ENCODE results near the gene LRRC9. TPM values are rescaled to one million over a fixed set of nuclear protein-coding genes. Genes with fewer than 3 reads are reported as not detected.
A peak's percentile ranks its signal among the peaks of the same experiment; 100 is the strongest.

LRRC9 gene
- total RNA-seq, 1 donor, result under 0.01 TPM

GRCh38 chr14:59897757-59898383 lies 22.1 kb upstream of the LRRC9 start:
- TF ChIP-seq, protein P1, sequence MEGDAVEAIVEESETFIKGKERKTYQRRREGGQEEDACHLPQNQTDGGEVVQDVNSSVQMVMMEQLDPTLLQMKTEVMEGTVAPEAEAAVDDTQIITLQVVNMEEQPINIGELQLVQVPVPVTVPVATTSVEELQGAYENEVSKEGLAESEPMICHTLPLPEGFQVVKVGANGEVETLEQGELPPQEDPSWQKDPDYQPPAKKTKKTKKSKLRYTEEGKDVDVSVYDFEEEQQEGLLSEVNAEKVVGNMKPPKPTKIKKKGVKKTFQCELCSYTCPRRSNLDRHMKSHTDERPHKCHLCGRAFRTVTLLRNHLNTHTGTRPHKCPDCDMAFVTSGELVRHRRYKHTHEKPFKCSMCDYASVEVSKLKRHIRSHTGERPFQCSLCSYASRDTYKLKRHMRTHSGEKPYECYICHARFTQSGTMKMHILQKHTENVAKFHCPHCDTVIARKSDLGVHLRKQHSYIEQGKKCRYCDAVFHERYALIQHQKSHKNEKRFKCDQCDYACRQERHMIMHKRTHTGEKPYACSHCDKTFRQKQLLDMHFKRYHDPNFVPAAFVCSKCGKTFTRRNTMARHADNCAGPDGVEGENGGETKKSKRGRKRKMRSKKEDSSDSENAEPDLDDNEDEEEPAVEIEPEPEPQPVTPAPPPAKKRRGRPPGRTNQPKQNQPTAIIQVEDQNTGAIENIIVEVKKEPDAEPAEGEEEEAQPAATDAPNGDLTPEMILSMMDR (IDR thresholded peaks at IDR 0.05; ENCODE audit: insufficient read depth, low read depth, low read length), result peak; percentile 28
- no peak for DNase-seq (ENCODE audit: low read depth)
- no peak overlapping the region for H3K4me3 ChIP-seq (ENCODE audit: low read depth, low read length)

DNA sequence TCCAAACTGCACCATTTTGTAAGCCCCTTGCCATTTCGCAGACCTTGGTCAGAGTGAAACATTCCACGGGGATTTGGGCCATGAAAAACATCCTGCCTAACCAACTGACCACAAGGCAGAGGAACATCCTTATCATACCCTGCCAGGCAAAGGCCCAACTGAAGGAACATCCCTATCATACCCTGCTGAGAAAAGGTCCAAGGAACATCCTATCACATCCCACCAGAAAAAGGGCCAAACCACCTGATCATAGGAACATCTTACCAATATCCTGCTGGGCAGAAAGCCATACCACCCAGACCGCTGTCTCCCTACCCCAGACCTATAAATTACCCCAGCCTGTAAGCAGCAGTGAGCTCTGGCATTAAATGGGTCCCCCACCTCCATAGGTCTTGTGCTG lies 19.4 kb upstream of the LRRC9 start:
- H3K4me3 ChIP-seq (ENCODE audit: low read depth, low read length), result no peak overlapping the region
- no peak for DNase-seq (ENCODE audit: low read depth)
- TF ChIP-seq, protein P1 (IDR thresholded peaks at IDR 0.05; ENCODE audit: insufficient read depth, low read depth, low read length), result no peak

DNA sequence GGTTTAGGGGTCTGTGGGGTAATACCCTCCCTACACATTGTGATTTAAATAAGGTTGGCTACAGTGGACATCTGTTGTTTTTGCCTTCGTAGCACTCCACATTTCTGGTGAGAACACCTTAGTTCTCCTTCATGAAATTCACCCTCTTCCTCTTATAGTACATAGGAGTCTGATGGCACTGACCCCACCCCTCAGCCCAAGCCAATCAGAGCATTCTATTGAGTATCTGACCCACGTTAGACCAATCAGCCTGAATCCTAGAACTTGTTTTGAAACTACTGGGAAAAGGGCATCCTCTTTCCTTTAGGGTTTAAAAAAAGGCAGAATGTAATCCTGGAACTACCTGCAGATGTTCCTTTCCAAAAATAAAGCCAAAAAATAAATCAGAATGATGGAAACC lies 15.8 kb upstream of the LRRC9 start:
- no peak overlapping the region for H3K4me3 ChIP-seq (ENCODE audit: low read depth, low read length)
- no peak for DNase-seq (ENCODE audit: low read depth)
- TF ChIP-seq, protein P1 (IDR thresholded peaks at IDR 0.05; ENCODE audit: insufficient read depth, low read depth, low read length), result no peak

DNA sequence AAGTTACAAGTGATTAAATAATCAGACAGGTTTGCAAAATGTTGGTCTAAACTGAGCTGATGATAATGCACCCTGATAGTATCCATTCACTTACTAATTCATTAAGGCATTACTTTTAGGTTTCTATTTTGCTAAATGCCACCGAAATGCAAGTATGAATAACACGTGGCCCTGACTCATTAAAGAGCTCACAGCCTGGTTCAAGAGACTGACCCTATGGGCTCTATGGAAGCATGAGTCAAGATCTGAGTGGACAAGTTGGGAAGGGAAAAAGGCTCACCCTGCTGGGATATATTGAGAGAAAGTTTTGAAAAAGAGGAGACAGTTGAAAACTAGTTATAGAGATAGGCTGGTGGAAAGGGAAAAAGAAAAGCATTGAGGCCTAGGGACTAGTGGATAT lies 14.8 kb upstream of the LRRC9 start:
- H3K4me3 ChIP-seq (ENCODE audit: low read depth, low read length), result no peak overlapping the region
- no peak for DNase-seq (ENCODE audit: low read depth)
- TF ChIP-seq, protein P1 (IDR thresholded peaks at IDR 0.05; ENCODE audit: insufficient read depth, low read depth, low read length), result no peak

- DNase-seq (ENCODE audit: low read depth), result no peak
- H3K4me3 ChIP-seq (ENCODE audit: low read depth, low read length), result no peak overlapping the region
- TF ChIP-seq, protein P1 (IDR thresholded peaks at IDR 0.05; ENCODE audit: insufficient read depth, low read depth, low read length), result no peak
Observed at GRCh38 chr14:59912443-59912842, 7.5 kb upstream of the LRRC9 start.

GRCh38 chr14:59913187-59913586 lies 6.8 kb upstream of the LRRC9 start:
- DNase-seq (ENCODE audit: low read depth), result no peak
- TF ChIP-seq, protein P1 (IDR thresholded peaks at IDR 0.05; ENCODE audit: insufficient read depth, low read depth, low read length), result no peak

More at GRCh38 chr14:59913187-59913586, 6.8 kb upstream of the LRRC9 start:
- no peak overlapping the region for H3K4me3 ChIP-seq (ENCODE audit: low read depth, low read length)

All from fibroblast of villous mesenchyme (primary cell).